ENCODE results near the gene EPS8L1.
"Not testable (repeated sequence)": the region's sequence is repeated elsewhere in the genome, so short reads cannot be mapped to it uniquely, and the experiment has no call there.

Gene EPS8L1

DNA sequence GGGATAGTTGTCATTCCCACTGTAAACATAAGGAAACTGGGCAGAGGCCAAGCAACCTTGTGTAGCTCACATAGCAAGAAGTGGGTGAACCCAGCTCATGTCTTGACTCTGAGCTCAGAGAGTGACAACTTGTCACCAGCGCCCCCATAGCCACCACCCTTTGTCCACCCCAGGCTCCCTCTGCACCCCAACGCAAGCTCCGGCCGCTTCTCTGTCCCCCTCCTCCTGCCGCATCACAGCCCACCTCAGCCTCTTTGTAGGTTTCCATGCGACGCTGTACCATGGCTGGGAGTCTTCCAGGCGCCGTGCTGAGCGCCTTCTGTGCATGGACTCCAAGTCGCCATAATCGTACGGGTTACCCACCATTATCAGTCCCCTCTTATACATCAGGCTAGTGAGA lies 40.9 kb upstream of the EPS8L1 start:
- H3K4me2 ChIP-seq: no peak overlapping the region
- peaks cover 6 to 58% (median 38%) of the 10 kb centered on the region in 11 experiments; a peak in 21 of 22 replicates for H3K36me3 ChIP-seq
- no peak for TF ChIP-seq Cebpa-rat (IDR thresholded peaks at IDR 0.05)
- peaks cover 0 to 42% (median 37%) of the 10 kb centered on the region in 11 experiments; a peak in 21 of 22 replicates for H3K9me3 ChIP-seq (replicated peaks in 1 of 11)
- no peak overlapping the region for H3K27ac ChIP-seq
- H3K9ac ChIP-seq: no peak overlapping the region
- peaks cover 6 to 78% (median 49%) of the 10 kb centered on the region in 11 experiments; a peak in 16 of 22 replicates for H4K20me1 ChIP-seq
- no peak overlapping the region for H3K4me3 ChIP-seq
- H3K27me3 ChIP-seq: no peaks in the 10 kb centered on the region
- H3K4me1 ChIP-seq: peaks cover 5 to 22% (median 10%) of the 10 kb centered on the region in 10 experiments

DNA sequence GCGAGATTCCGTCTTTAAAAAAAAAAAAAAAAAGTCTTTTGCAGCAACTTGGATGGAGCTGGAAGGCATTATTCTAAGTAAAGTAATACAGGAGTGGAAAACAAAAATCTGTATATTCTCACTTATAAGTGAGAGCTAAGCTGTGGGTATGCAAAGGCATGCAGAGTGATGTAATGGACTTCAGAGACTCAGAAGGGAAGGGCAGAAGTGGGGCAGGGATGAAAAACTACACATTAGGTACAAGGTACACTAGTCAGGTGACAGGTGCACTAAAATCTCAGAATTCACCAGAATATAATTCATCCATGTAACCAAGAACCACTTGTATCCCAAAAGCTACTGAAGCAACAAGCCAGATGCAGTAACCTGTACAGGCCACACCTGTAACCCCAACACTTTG lies 39.6 kb upstream of the EPS8L1 start:
- Histone ChIP-seq H3K4me1 (peaks cover under 1 to 17% (median 5%) of the 10 kb centered on the region in 10 experiments; a peak in 18 of 20 replicates), H3K4me3 (no peak overlapping the region), H3K36me3 (peaks cover 6 to 59% (median 37%) of the 10 kb centered on the region in 11 experiments; a peak in 21 of 22 replicates), H3K9me3 (replicated peaks in 1 of 11) (peaks cover 0 to 38% (median 29%) of the 10 kb centered on the region in 11 experiments; a peak in 21 of 22 replicates), H3K27me3 (peaks cover 0 to 1% (median 0%) of the 10 kb centered on the region in 11 experiments; a peak in 2 of 22 replicates), H3K9ac (no peak overlapping the region), H3K4me2 (no peak overlapping the region), H3K27ac (no peak overlapping the region), H4K20me1 (peaks cover 7 to 91% (median 62%) of the 10 kb centered on the region in 11 experiments; a peak in 20 of 22 replicates)
- TF ChIP-seq Cebpa-rat (IDR thresholded peaks at IDR 0.05): no peak

DNA sequence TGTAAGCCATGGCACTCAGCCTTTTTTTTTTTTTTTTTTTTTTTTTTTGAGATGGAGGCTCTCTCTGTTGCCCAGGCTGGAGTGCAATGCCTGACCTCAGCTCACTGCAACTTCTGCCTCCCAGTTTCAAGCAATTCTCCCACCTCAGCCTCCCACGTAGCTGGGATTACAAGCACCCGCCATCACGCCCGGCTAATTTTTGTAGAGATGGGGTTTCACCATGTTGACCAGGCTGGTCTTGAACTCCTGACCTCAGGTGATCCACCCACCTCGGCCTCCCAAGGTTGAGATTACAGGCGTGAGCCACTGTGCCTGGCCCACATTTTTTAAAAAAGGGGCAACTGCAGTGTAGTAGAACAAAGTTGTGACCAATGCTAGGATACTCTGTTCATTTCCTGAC lies 38.1 kb upstream of the EPS8L1 start:
- peak overlapping the region in 2 of 11 experiments; percentile 3 to 15; a peak in 3 of 22 replicates for H3K4me2 ChIP-seq
- peaks cover 9 to 46% (median 29%) of the 10 kb centered on the region in 11 experiments for H3K36me3 ChIP-seq
- peaks cover 16 to 33% (median 20%) of the 10 kb centered on the region in 10 experiments for H3K4me1 ChIP-seq
- not testable (repeated sequence) for H3K27ac ChIP-seq, H3K9ac ChIP-seq, H3K4me3 ChIP-seq
- H3K27me3 ChIP-seq: peaks cover 0 to 13% (median 0%) of the 10 kb centered on the region in 11 experiments; a peak in 3 of 22 replicates
- H3K9me3 ChIP-seq (replicated peaks in 1 of 11): peaks cover 0 to 22% (median 13%) of the 10 kb centered on the region in 11 experiments; a peak in 17 of 22 replicates
- peaks cover 23 to 95% (median 73%) of the 10 kb centered on the region in 11 experiments for H4K20me1 ChIP-seq

DNA sequence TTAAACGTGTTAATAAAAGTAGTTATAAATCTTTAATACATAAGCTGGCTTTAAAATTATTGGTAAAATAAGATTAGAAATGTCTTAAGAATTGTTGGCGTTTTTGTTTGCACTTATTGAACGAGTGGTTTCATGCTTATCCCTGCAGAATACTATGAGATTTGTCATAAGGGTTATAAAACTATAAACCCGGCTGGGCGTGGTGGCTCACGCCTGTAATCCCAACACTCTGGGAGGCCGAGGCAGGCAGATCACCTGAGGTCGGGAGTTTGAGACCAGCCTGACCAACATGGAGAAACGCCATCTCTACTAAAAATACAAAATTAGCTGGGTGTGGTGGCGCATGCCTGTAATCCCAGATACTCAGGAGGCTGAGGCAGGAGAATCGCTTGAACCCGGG lies 35.0 kb upstream of the EPS8L1 start:
- H4K20me1 ChIP-seq: peaks cover 52 to 100% (median 92%) of the 10 kb centered on the region in 11 experiments
- H3K27me3 ChIP-seq: peaks cover 0 to 31% (median 0%) of the 10 kb centered on the region in 11 experiments; a peak in 4 of 22 replicates
- H3K4me1 ChIP-seq: peaks cover 17 to 38% (median 26%) of the 10 kb centered on the region in 10 experiments
- H3K9ac ChIP-seq, H3K4me2 ChIP-seq, H3K27ac ChIP-seq, H3K4me3 ChIP-seq: not testable (repeated sequence)
- peaks cover 37 to 69% (median 54%) of the 10 kb centered on the region in 11 experiments for H3K36me3 ChIP-seq
- peaks cover 0 to 14% (median 9%) of the 10 kb centered on the region in 11 experiments; a peak in 13 of 22 replicates for H3K9me3 ChIP-seq (replicated peaks in 1 of 11)

DNA sequence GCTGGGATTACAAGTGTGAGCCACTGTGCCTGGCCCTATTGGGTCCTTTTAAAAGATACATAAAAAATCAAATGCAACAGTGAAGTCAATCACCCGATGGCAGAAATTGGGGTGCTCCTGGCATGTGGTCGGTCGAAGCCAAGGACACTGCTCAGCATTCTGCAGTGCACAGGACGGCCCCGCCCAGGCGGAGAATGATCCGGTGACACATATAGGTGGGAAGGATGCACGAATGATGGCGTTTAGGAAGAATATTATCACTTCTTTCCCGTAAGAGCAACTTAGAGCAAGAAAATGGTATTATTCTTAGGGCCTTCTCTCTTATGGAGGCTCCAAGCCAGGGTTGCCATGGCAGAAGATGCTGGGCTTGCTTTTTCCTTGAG lies 34.4 kb upstream of the EPS8L1 start:
- Histone ChIP-seq H3K9ac (peak overlapping the region in 1 of 11 experiments; percentile 39; a peak in 1 of 22 replicates), H4K20me1 (peaks cover 50 to 96% (median 90%) of the 10 kb centered on the region in 11 experiments), H3K36me3 (peaks cover 41 to 75% (median 60%) of the 10 kb centered on the region in 11 experiments), H3K27ac (0 out of 22 replicates have a peak overlapping the region, but pooled peaks of 1 of the 11 experiments have one; percentile 8), H3K27me3 (peaks cover 0 to 31% (median 0%) of the 10 kb centered on the region in 11 experiments; a peak in 4 of 22 replicates), H3K4me2 (peak overlapping the region; percentile 63 to 90 (median 81)), H3K9me3 (replicated peaks in 1 of 11) (peaks cover 0 to 14% (median 9%) of the 10 kb centered on the region in 11 experiments; a peak in 13 of 22 replicates), H3K4me3 (peak overlapping the region in 1 of 10 experiments; percentile 24; a peak in 1 of 20 replicates), H3K4me1 (peaks cover 17 to 38% (median 26%) of the 10 kb centered on the region in 10 experiments)
- no peak for TF ChIP-seq Cebpa-rat (IDR thresholded peaks at IDR 0.05)

DNA sequence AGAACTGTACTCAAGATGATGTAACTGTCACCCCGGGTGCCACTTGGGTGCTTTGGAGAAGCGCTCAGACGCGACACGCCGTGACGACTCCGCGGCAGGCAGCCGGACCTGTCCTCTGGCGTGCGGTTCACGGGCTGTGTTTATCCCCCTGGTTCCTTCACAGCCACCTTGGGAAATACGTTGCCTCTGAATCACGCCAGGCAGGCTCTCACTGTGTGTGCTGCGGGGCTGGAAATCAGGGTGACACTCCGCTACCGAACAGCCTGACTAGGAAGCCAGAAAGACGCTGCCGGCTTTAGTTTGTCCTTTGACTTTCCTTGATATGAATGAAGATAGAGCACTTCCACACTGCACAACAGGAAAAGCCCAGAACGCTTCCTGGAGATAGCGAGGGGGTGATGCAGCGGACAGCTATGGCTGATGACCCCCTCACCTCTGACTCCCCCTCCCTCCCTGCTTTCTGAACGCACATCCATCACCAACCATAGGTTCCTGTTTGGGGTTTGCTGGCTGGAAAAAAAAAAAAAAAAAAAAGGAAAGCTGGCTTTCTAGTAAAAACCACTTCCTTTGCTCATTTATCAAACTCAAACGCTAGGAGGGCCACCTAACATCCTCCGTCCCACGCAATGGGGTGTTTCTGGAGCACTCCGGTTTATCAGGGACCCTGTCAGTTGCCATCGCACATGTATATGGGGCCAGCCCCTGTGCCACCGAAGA lies 33.9 kb upstream of the EPS8L1 start:
- peaks cover 0 to 14% (median 9%) of the 10 kb centered on the region in 11 experiments; a peak in 13 of 22 replicates for H3K9me3 ChIP-seq (replicated peaks in 1 of 11)
- peaks cover 49 to 95% (median 87%) of the 10 kb centered on the region in 11 experiments for H4K20me1 ChIP-seq
- peaks cover 17 to 37% (median 26%) of the 10 kb centered on the region in 10 experiments for H3K4me1 ChIP-seq
- H3K27me3 ChIP-seq: peaks cover 0 to 31% (median 0%) of the 10 kb centered on the region in 11 experiments; a peak in 4 of 22 replicates
- H3K4me3 ChIP-seq: peak overlapping the region in 1 of 10 experiments; percentile 24; a peak in 2 of 20 replicates
- 0 out of 22 replicates have a peak overlapping the region, but pooled peaks of 1 of the 11 experiments have one; percentile 8 for H3K27ac ChIP-seq
- peak overlapping the region; percentile 63 to 90 (median 81) for H3K4me2 ChIP-seq
- peaks cover 46 to 81% (median 65%) of the 10 kb centered on the region in 11 experiments for H3K36me3 ChIP-seq
- TF ChIP-seq Cebpa-rat (IDR thresholded peaks at IDR 0.05): no peak
- peak overlapping the region in 2 of 11 experiments; percentile 28 to 39; a peak in 3 of 22 replicates for H3K9ac ChIP-seq

DNA sequence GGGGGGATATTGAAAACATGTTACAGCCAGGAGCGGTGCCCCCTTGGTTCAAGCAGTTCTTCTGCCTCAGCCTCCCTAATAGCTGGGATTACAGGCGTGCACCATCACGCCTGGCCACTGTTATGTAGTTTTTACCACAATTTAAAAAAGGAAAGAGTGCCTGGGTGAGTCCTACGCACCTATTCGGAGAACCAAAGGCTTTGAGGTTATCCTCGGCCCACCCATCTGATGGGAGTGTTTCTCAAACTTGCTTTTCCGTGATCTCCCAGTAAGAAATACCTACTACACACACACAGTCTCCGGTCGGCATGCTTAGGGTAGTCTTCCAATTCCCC lies 33.4 kb upstream of the EPS8L1 start:
- peaks cover 0 to 31% (median 0%) of the 10 kb centered on the region in 11 experiments; a peak in 4 of 22 replicates for H3K27me3 ChIP-seq
- no peak for TF ChIP-seq Cebpa-rat (IDR thresholded peaks at IDR 0.05)
- peak overlapping the region in 1 of 10 experiments; percentile 24; a peak in 2 of 20 replicates for H3K4me3 ChIP-seq
- peaks cover 17 to 32% (median 26%) of the 10 kb centered on the region in 10 experiments for H3K4me1 ChIP-seq
- peaks cover 54 to 95% (median 87%) of the 10 kb centered on the region in 11 experiments for H4K20me1 ChIP-seq
- peak overlapping the region in 1 of 11 experiments; percentile 28; a peak in 1 of 22 replicates for H3K9ac ChIP-seq
- H3K4me2 ChIP-seq: peak overlapping the region; percentile 63 to 90 (median 81)
- no peak overlapping the region for H3K27ac ChIP-seq
- H3K36me3 ChIP-seq: peaks cover 51 to 86% (median 70%) of the 10 kb centered on the region in 11 experiments
- peaks cover 0 to 14% (median 9%) of the 10 kb centered on the region in 11 experiments; a peak in 13 of 22 replicates for H3K9me3 ChIP-seq (replicated peaks in 1 of 11)

DNA sequence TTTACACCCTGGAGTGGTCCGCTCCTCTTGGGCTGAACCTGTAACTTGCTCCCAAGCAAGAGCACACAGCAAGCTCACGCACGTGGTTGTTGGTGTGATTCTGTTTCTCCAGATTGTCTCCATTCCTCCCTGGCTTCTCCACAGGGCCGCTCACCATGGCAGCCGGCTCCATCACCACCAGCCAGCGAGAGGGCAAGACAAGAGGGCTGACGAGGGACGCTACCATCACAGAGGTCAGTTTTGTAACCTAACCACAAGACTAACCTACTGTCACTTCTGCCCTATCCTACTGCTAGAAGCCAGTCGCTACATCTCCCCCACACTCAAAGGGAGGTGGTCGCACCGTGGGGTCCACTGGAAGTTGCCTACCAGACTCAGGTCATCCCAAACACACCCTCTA lies 33.0 kb upstream of the EPS8L1 start:
- no peak overlapping the region for H3K9ac ChIP-seq
- H3K27ac ChIP-seq: no peak overlapping the region
- H3K4me2 ChIP-seq: peak overlapping the region; percentile 63 to 90 (median 81)
- H3K9me3 ChIP-seq (replicated peaks in 1 of 11): peaks cover 0 to 14% (median 9%) of the 10 kb centered on the region in 11 experiments; a peak in 13 of 22 replicates
- H3K27me3 ChIP-seq: peaks cover 0 to 31% (median 0%) of the 10 kb centered on the region in 11 experiments; a peak in 4 of 22 replicates
- H4K20me1 ChIP-seq: peaks cover 58 to 97% (median 86%) of the 10 kb centered on the region in 11 experiments
- peaks cover 55 to 90% (median 74%) of the 10 kb centered on the region in 11 experiments for H3K36me3 ChIP-seq
- H3K4me1 ChIP-seq: peaks cover 17 to 32% (median 26%) of the 10 kb centered on the region in 10 experiments
- no peak for TF ChIP-seq Cebpa-rat (IDR thresholded peaks at IDR 0.05)
- H3K4me3 ChIP-seq: no peak overlapping the region

All from BLaER1 treated with 17β-estradiol and CSF1 and Interleukin-3, amounts not matched to agents 10 nM and 100 nM (cell line).